ENCODE data around the gene RNASEH2A. TPM values are rescaled to one million over a fixed set of nuclear protein-coding genes. Genes with fewer than 3 reads are reported as not detected.
A peak's percentile ranks its signal among the peaks of the same experiment; 100 is the strongest.
"Not testable (repeated sequence)": the region's sequence is repeated elsewhere in the genome, so short reads cannot be mapped to it uniquely, and the experiment has no call there.

Gene RNASEH2A
- total RNA-seq, 1 experiment from 2014 or later, result 68.8 TPM

GRCh38 chr19:12836529-12836863, 30.1 kb downstream of the RNASEH2A start:
- DNase-seq (ENCODE audit: low read depth in 1 of 2, low spot score in 2 of 2), result no peak
- Histone ChIP-seq H3K27ac (no peak overlapping the region), H3K36me3 (no peaks in the 10 kb centered on the region), H3K9me3 (replicated peaks) (0 out of 2 replicates have a peak, but pooled peaks cover 3% of the 10 kb centered on the region), H3K4me1 (replicated peaks) (peaks cover 29% of the 10 kb centered on the region), H3K27me3 (replicated peaks) (peaks cover 96% of the 10 kb centered on the region), H3K4me3 (no peak overlapping the region)

- Histone ChIP-seq H3K4me3 (no peak overlapping the region), H3K36me3 (no peaks in the 10 kb centered on the region), H3K27me3 (replicated peaks) (peaks cover 93% of the 10 kb centered on the region), H3K9me3 (replicated peaks) (no peaks in the 10 kb centered on the region), H3K27ac (no peak overlapping the region), H3K4me1 (replicated peaks) (peaks cover 29% of the 10 kb centered on the region)
- no peak for DNase-seq (ENCODE audit: low read depth in 1 of 2, low spot score in 2 of 2)
Observed at GRCh38 chr19:12837225-12837624, 30.8 kb downstream of the RNASEH2A start.

GRCh38 chr19:12838182-12838885, 31.9 kb downstream of the RNASEH2A start, which contains the start of gene MAST1:
TSS of gene MAST1 (plus strand) at chr19:12838515. CDS start at chr19:12838573, 58 bp downstream.
- Histone ChIP-seq H3K4me3 (no peak within 1 kb of the TSS), H3K9me3 (replicated peaks) (no peaks in the 10 kb centered on the region), H3K27ac (no peak within 1 kb of the TSS), H3K36me3 (no peaks in the 10 kb centered on the region), H3K27me3 (replicated peaks) (peaks cover 83% of the 10 kb centered on the region), H3K4me1 (replicated peaks) (peaks cover 27% of the 10 kb centered on the region)
- no peak for DNase-seq (ENCODE audit: low read depth in 1 of 2, low spot score in 2 of 2)

- no peak overlapping the region for H3K27ac ChIP-seq
Observed at GRCh38 chr19:12838886-12839756, 32.7 kb downstream of the RNASEH2A start.

GRCh38 chr19:12840091-12841079, 34.0 kb downstream of the RNASEH2A start:
- H3K27me3 ChIP-seq (replicated peaks), result peaks cover 65% of the 10 kb centered on the region
- no peak overlapping the region for H3K27ac ChIP-seq
- peaks cover 20% of the 10 kb centered on the region for H3K4me1 ChIP-seq (replicated peaks)
- H3K4me3 ChIP-seq, result no peak overlapping the region
- DNase-seq (ENCODE audit: low read depth in 1 of 2, low spot score in 2 of 2), result peak; percentile 28 to 76
- no peaks in the 10 kb centered on the region for H3K36me3 ChIP-seq
- H3K9me3 ChIP-seq (replicated peaks), result no peaks in the 10 kb centered on the region

More at GRCh38 chr19:12838886-12839756, 32.7 kb downstream of the RNASEH2A start:
- no peak for DNase-seq (ENCODE audit: low read depth in 1 of 2, low spot score in 2 of 2)
- no peak overlapping the region for H3K4me3 ChIP-seq
- H3K36me3 ChIP-seq, result no peaks in the 10 kb centered on the region
- H3K4me1 ChIP-seq (replicated peaks), result peaks cover 23% of the 10 kb centered on the region
- H3K9me3 ChIP-seq (replicated peaks), result no peaks in the 10 kb centered on the region
- peaks cover 77% of the 10 kb centered on the region for H3K27me3 ChIP-seq (replicated peaks)

- Histone ChIP-seq H3K27me3 (replicated peaks) (peaks cover 57% of the 10 kb centered on the region), H3K4me1 (replicated peaks) (peaks cover 17% of the 10 kb centered on the region), H3K27ac (no peak overlapping the region), H3K9me3 (replicated peaks) (no peaks in the 10 kb centered on the region), H3K36me3 (no peaks in the 10 kb centered on the region), H3K4me3 (no peak overlapping the region)
- no peak for DNase-seq (ENCODE audit: low read depth in 1 of 2, low spot score in 2 of 2)
Observed at GRCh38 chr19:12841094-12841493, 34.7 kb downstream of the RNASEH2A start.

- no peaks in the 10 kb centered on the region for H3K36me3 ChIP-seq
- no peak overlapping the region for H3K4me3 ChIP-seq
- H3K9me3 ChIP-seq (replicated peaks), result no peaks in the 10 kb centered on the region
- H3K4me1 ChIP-seq (replicated peaks), result peaks cover 16% of the 10 kb centered on the region
- H3K27me3 ChIP-seq (replicated peaks), result peaks cover 43% of the 10 kb centered on the region
- no peak overlapping the region for H3K27ac ChIP-seq
- no peak for DNase-seq (ENCODE audit: low read depth in 1 of 2, low spot score in 2 of 2)
Observed at GRCh38 chr19:12842511-12842910, 36.1 kb downstream of the RNASEH2A start.

GRCh38 chr19:12843328-12843727, 36.9 kb downstream of the RNASEH2A start:
- peaks cover 36% of the 10 kb centered on the region for H3K27me3 ChIP-seq (replicated peaks)
- no peak overlapping the region for H3K27ac ChIP-seq
- no peak overlapping the region for H3K4me3 ChIP-seq
- peaks cover 17% of the 10 kb centered on the region for H3K4me1 ChIP-seq (replicated peaks)
- no peak for DNase-seq (ENCODE audit: low read depth in 1 of 2, low spot score in 2 of 2)
- H3K9me3 ChIP-seq (replicated peaks), result no peaks in the 10 kb centered on the region
- H3K36me3 ChIP-seq, result no peaks in the 10 kb centered on the region

GRCh38 chr19:12843999-12844732, 37.8 kb downstream of the RNASEH2A start:
- Histone ChIP-seq H3K27me3 (replicated peaks) (peaks cover 28% of the 10 kb centered on the region), H3K36me3 (no peaks in the 10 kb centered on the region), H3K27ac (no peak overlapping the region), H3K4me1 (replicated peaks) (peaks cover 11% of the 10 kb centered on the region), H3K9me3 (replicated peaks) (no peaks in the 10 kb centered on the region), H3K4me3 (no peak overlapping the region)
- no peak for DNase-seq (ENCODE audit: low read depth in 1 of 2, low spot score in 2 of 2)

GRCh38 chr19:12846613-12847012, 40.2 kb downstream of the RNASEH2A start:
- not testable (repeated sequence) for H3K9me3 ChIP-seq (replicated peaks); H3K27me3 ChIP-seq (replicated peaks); H3K4me3 ChIP-seq; H3K27ac ChIP-seq; H3K36me3 ChIP-seq; DNase-seq (ENCODE audit: low read depth in 1 of 2, low spot score in 2 of 2); H3K4me1 ChIP-seq (replicated peaks)

- peak; percentile 76 to 84 for DNase-seq (ENCODE audit: low read depth in 1 of 2, low spot score in 2 of 2)
- no peak overlapping the region for H3K27ac ChIP-seq
- no peaks in the 10 kb centered on the region; the same call in 1 of the 2 replicates for H3K27me3 ChIP-seq (replicated peaks)
- H3K4me3 ChIP-seq, result no peak overlapping the region
- no peaks in the 10 kb centered on the region for H3K9me3 ChIP-seq (replicated peaks)
- H3K36me3 ChIP-seq, result no peaks in the 10 kb centered on the region
- peaks cover 7% of the 10 kb centered on the region for H3K4me1 ChIP-seq (replicated peaks)
Observed at GRCh38 chr19:12847159-12848139, 41.1 kb downstream of the RNASEH2A start.

- H3K27ac ChIP-seq, result no peak overlapping the region
- H3K4me3 ChIP-seq, result no peak overlapping the region
- no peaks in the 10 kb centered on the region for H3K9me3 ChIP-seq (replicated peaks)
- no peaks in the 10 kb centered on the region for H3K36me3 ChIP-seq
- H3K4me1 ChIP-seq (replicated peaks), result no peaks in the 10 kb centered on the region
- H3K27me3 ChIP-seq (replicated peaks), result no peaks in the 10 kb centered on the region
- no peak for DNase-seq (ENCODE audit: low read depth in 1 of 2, low spot score in 2 of 2)
Observed at GRCh38 chr19:12856653-12857052, 50.3 kb downstream of the RNASEH2A start.

All from SJSA1 (cell line).